HG02943 (cell line): Measurements from ENCODE around the gene NREP.
A peak's percentile ranks its signal among the peaks of the same experiment; 100 is the strongest.

Experiments used
- ATAC-seq: cut with Tn5 transposase; IDR thresholded peaks from one replicate; pipeline ENCODE4 v1.9.1; 2021; ENCODE audit warnings: mild to moderate bottlenecking, low read depth, moderate library complexity; ENCODE audit not compliant: unreplicated experiment

Gene NREP

DNA sequence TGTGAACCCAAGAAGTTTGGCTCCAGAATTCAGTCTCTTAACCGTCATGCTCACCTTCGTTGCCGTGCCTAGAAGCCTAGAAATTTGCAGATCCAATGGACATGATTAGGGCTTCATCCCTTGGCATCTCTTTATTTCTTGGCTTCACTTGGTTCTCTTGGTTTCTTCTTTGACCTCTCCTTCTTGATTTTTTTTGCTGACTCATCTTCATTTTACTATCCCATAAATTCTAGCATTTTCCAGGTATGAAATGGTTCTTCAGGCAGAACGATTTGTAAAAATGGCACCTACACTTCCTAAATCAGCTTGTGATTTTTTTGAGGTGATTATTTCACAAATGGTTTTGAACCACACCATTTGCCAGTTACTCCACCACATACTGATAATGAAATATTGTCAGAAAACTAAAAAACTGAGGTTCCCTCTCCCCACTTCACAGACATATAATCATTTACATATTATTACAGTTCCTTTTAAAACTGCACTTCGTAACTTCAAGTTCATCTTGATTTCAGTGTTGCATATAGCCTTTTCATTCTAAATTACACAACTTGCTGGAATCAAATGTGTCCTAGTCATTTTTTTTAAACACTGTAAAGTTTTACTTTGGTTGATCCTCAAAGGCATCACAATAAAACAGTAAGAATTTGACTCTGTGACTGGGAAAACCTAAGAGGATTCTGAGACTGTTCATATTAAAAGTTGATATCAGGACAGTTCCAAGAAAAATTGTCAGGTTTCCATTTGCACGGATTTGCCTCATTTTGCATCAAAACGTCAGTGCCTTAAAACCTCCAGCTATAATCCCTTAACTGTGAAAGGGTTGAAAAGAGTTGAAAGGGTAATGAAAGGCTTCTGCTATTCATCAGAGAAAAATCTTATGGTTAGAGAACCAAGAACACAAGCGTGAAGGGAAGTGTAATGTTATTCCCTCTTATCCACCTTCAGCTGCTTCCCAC is 8.9 kb upstream of the NREP start:
- ATAC-seq = no peak

DNA sequence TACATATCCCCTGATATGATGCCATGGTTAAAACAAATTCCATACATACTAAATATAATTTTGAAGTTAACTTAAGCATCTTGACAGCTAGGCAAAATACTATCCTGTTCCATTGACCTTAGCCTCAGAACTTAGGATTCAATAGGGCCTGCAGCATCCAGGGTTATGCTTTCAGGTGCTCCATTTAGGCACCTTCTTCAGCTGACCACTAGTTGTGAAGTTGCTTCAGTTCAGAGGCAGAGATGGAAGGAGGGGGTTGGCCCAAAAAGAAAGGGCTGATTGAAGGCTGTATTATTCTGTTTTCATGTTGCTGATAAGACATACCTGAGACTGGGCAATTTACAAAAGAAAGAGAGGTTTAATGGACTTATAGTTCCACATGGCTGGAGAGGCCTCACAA is 7.0 kb upstream of the NREP start:
- no peak for ATAC-seq

- ATAC-seq = no peak
Measured at GRCh38 chr5:111762895-111763294, 5.9 kb upstream of the NREP start.

DNA sequence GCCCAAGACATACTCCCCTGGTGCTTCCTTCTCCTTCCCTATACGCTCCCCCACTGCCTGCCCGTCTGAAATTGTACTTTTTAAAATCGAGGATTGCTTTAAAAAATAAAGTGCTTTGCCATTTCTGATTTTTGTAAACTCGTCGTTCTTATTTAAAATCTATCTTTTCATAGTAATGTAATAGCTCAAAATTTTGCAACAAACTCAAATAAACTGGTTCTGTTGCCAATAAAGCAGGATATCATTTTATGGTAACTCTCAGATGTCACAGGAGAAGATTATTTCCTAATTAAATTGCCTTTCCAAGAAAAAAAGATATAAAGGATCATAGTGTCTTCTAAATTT is 1.3 kb upstream of the NREP start:
- no peak for ATAC-seq

DNA sequence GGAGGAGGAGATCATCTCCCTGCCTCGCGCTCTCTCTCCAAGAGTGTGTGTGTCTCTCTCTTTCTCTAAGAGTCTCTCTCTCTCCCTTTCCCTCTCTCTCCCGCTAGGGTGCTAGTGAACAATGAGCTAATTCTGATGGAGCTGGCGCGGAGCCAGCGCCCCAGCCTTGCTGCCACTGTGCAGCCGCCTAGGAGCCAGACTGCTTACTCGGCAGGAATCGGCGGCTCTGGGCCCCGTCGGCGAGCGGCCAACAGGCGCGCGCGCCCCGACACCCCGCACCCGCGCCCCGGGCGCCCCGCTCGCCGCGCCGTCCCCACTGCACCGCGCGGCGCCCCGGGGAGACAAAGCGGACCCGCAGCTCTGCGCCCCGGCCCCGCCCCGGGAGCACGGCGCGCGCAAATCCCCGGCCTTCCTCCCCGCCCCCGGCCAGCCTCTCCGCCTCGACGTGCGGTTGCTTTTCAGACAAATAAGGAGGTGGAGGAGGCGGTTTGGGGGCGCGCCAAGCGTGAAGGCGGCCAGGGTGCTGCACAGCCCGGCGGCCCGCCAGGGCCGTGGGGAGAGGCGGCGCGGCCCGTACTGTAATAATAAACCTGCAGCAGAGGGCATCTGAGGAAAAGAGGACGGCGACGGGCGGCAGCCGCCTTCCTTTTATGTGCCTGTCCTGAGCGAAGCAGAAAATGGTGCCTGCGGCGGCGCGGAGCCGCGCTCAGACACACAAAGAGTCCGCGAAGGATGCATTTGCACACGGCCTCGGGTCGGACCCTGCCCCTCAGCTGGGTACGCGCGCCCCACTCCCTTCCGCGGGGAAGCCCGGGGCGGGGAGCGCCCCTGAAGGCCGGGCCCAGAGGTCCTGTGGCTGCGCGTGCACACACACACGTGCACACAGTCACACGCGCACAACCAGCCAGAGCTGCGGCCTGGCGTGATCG is 625 bp upstream of the NREP start:
- ATAC-seq = peak; percentile 79

DNA sequence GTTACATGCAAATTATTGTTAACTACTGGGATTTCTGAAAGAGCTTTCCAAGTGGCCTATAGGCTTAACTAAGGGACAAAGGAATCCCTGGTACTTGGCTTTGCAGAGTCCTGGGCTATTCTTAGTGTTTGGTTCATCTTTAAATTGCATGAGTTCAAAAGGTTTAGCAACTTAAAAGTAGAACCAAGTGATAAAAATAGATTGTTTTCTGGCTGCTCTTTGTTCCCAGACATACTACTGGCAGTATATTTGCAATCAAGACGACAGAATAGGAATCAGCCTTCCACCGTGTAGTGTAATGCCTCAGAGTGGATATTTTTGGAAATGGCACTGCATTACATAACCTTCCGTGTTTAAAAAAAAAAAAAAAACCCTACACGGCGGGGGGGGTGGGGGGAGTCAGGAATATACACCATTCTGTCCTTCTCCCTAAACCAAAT is 1.0 kb downstream of the NREP start:
- ATAC-seq = no peak

GRCh38 chr5:111755345-111755941 is 1.6 kb downstream of the NREP start:
- ATAC-seq = no peak

DNA sequence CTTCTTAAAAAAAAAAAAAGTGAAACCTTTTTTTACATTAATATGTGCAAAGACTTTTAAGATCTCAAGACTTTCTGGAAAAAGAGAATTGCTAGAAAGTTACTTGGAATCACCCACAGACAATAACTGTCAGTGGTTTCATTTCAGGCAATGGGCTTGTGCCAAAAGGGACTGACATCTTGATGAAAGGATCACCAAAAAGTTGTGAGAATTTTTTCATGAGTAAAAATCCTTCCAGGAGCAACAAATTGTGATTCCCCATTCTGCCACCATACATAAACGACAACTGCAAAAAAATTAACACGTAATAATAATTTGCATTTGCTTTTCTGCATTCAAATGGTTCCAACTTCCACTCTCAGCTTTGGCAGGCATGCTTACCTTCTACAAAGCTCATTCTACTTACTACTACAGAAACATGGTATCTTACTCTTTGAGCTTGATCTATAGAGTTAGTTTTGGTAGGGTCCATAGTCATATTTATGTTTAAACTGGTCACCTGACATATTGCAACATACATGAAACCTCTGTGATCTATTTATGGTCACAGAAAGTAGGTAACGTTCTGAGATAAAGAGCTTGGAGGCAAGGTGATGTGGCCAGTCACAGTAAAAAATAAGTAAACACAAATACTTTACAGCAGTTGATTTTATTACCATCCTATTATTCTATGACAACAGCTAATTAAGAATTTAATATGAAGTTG is 3.0 kb downstream of the NREP start:
- ATAC-seq = no peak

- ATAC-seq = no peak
Measured at GRCh38 chr5:111752426-111752965, 4.5 kb downstream of the NREP start.

DNA sequence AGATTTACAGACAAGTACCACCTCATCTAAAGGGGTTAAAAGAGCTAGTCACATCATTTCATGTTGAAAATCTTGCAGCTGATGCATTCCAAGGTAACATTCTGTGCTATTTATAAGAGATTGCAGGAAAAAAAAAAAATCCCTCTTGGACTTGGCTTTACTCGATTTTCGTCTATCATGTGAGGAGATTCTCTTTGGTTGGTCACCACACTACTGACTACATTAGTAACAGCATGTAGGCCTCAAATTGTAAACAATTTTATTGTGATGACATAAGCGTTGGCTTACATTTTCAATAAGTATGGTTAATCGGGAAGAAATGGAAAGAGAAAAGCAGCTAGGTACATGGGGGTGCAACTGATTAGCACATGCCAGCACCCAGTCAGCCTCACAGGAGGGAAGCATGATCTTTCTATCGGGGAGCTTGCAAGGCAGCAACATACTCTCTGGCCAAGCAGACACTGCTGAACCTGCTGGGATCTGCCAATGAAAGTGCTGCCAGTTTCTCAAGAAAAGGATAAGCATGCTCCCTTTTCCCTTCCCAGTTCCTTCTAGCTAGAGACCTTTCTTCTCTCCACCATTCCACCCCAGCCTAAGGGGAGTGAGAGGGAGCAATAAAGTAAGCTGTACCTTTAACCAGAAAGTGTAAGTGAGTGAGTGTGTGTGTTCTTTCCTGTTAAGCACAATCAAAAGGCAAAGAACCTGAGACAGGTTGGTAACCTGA is 7.5 kb downstream of the NREP start:
- no peak for ATAC-seq

- no peak for ATAC-seq
Measured at GRCh38 chr5:111748304-111748763, 8.7 kb downstream of the NREP start.

- no peak for ATAC-seq
Measured at GRCh38 chr5:111747337-111747736, 9.7 kb downstream of the NREP start.

- ATAC-seq = no peak
Measured at GRCh38 chr5:111746791-111747190, 10.2 kb downstream of the NREP start.

DNA sequence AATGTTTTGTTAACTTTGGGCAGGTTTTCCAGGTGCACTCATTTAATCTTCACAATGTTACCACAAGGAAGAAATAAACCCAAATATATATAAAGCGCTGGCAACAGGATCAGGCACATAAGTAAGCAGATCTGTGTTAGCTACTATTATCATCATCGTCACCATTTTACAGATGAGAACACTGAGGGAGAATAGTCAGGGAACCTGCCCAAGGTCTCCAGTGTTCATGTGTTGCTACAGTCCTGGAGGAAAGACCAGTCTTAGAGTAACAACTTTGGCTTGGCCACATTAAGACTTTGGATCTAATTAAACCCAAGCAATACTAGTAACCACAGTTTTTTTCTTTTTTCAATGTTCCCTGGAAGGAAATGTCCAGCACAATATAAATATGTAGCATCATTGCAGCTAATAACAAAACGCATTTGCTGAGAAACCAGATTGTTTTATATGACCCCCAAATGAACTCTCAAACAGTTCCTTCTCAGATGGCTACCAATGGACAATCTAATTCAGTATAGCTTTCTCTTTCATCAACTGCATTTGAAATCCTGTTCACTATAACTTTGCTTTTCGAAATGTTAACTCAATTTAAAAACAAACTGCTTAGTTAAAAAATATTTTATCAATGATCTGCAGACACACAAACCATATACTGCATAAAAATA is 11.8 kb downstream of the NREP start:
- ATAC-seq = no peak

DNA sequence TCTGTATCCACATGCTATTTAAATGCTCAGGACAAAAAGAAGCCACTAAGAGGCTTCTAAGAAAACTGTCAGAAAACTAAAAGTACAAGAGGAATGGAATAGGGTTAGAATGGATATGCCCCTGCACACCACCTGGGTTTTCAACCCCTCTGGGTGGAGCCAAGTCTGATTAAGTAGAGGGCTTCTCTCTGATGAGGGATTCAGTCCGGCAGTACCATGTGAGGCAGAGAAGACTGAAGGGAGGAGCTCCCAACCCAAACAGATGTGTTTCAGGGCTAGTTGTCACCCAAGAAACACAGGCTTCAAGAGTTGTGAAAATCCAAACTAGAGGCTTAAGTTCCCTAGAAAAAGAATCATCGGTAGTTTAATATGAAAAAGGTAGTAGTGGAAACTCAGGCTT is 12.5 kb downstream of the NREP start:
- no peak for ATAC-seq

DNA sequence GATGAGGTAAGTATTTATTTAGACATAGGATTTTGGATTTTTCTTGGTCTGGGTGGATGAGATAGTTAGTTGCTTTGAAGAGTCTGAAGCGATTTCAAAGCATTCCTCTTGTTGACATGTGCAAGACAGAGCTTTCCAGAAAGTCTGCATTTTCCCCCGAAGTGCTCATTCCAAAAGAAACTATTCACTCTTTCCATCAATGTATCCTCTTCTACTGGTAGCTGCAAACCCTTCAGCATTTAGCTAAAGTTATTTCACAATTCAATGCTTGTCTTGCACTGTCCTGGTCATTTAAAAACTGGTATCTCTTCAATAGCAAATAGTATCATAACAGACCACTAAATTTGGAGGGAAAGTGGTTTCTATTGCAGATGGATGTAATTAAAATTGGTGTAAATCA is 13.0 kb downstream of the NREP start:
- ATAC-seq = no peak

DNA sequence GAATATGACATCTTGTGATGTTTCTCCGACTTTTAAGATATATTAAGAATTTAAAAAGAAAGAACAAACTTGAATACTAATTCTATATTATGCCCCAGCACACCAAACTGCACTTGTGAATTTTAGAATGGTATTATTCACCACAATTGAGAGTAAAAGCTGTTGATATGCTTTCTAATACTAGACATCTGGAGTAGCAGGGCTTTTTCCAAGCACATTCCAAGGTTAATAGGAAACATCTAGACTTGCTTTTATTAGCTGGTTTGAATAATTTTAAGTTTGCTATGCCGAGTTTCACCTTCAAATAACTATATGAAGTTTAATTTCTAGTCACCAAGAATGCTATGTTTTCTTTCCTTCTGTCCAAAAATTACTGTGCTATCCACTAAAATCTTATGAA is 13.5 kb downstream of the NREP start:
- ATAC-seq = no peak

DNA sequence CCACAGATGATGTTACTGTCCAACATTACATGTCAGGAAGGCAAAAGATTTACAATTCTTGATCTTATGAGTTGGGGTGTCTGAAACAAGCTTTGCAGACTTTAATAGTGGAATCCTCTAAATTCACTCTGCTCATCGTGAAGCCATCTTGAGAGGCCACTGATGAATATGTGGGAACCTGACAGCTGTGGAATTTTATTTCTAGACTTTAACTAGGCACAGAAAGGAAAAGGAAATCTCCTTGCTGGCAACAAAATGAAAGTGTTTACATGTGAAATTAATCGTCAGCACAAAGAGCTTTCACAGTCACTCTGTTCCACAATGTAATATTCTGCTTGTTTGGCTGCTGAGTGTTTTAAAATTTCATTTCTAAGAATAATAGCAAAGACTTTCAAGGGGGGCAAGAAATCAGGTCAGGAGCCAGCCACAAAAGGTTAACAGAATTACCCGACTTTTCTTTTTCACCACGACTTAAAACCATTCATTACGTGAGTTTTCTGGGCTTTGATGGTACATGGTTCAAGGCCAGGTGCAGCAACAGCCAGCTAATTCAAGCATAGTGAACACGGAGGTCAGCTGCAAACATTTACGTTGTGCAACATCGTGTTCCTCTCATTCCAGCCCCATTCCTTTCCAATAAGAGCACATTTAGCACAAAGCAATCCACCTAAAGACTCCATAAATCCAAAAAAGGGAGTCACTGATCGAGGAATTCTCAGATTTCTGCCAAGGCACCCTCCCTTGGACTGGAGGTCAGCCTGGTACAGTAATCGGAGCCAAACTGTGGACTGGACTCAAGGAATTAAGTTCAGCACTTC is 14.6 kb downstream of the NREP start:
- ATAC-seq = no peak
